LoVo (cell line): ENCODE data around the gene MTUS2.

Experiments used
- DNase-seq: peaks from one replicate; pipeline ENCODE4 v3.0.0-alpha.2; 2016; ENCODE audit warnings: low spot score

MTUS2 gene

GRCh38 chr13:29402166-29402636 is 582.1 kb downstream of the MTUS2 start:
- DNase-seq = no peak

- no peak for DNase-seq
These were observed 585.3 kb downstream of the MTUS2 start for GRCh38 chr13:29405401-29405800.

GRCh38 chr13:29411481-29411880 is 591.3 kb downstream of the MTUS2 start:
- DNase-seq = no peak

GRCh38 chr13:29418026-29418425 is 597.9 kb downstream of the MTUS2 start:
- no peak for DNase-seq

- DNase-seq = no peak
These were observed 601.0 kb downstream of the MTUS2 start for GRCh38 chr13:29421118-29421517.

GRCh38 chr13:29422015-29422414 is 601.9 kb downstream of the MTUS2 start:
- no peak for DNase-seq

- no peak for DNase-seq
These were observed 602.9 kb downstream of the MTUS2 start for GRCh38 chr13:29423050-29423449.

- no peak for DNase-seq
These were observed 607.8 kb downstream of the MTUS2 start for GRCh38 chr13:29427937-29428309.

GRCh38 chr13:29428310-29429181 is 608.4 kb downstream of the MTUS2 start:
- DNase-seq = peak; percentile 37

GRCh38 chr13:29429286-29429900 is 609.3 kb downstream of the MTUS2 start:
- no peak for DNase-seq

- DNase-seq = no peak
These were observed 614.2 kb downstream of the MTUS2 start for GRCh38 chr13:29434217-29434945.

GRCh38 chr13:29435125-29435911 is 615.2 kb downstream of the MTUS2 start:
- no peak for DNase-seq

GRCh38 chr13:29436291-29436690 is 616.2 kb downstream of the MTUS2 start:
- DNase-seq = peak; percentile 6

- no peak for DNase-seq
These were observed 616.7 kb downstream of the MTUS2 start for GRCh38 chr13:29436721-29437280.

GRCh38 chr13:29438769-29439168 is 618.6 kb downstream of the MTUS2 start:
- DNase-seq = no peak

- no peak for DNase-seq
These were observed 619.7 kb downstream of the MTUS2 start for GRCh38 chr13:29439601-29440388.

- no peak for DNase-seq
These were observed 621.2 kb downstream of the MTUS2 start for GRCh38 chr13:29441306-29441705.

- DNase-seq = no peak
These were observed 625.9 kb downstream of the MTUS2 start for GRCh38 chr13:29446016-29446415.

- DNase-seq = no peak
These were observed 628.0 kb downstream of the MTUS2 start for GRCh38 chr13:29448174-29448573.

GRCh38 chr13:29449726-29450125 is 629.6 kb downstream of the MTUS2 start:
- DNase-seq = no peak

- DNase-seq = no peak
These were observed 631.8 kb downstream of the MTUS2 start for GRCh38 chr13:29451976-29452375.
